Activated T-helper 1 cell treated with anti-CD3 and anti-CD28 coated beads, Interleukin-2, amount 50 U/mL, for 16 hours (primary cell): ENCODE results near the gene C1QTNF8.

ENCODE experiments used
- DNase-seq, 2 donors: peaks; one replicate each; pipeline ENCODE4 v3.0.0-alpha.2; 2020; ENCODE audit warnings: low read depth in 1 of 2, low spot score in 1 of 2

C1QTNF8 gene

GRCh38 chr16:1127971-1128715 is 32.1 kb upstream of the C1QTNF8 start:
- no peak for DNase-seq

- DNase-seq: no peak
These were observed 31.1 kb upstream of the C1QTNF8 start for GRCh38 chr16:1127101-1127500.

- DNase-seq: no peak
These were observed 30.5 kb upstream of the C1QTNF8 start for GRCh38 chr16:1126586-1126985.

GRCh38 chr16:1126044-1126443 is 30.0 kb upstream of the C1QTNF8 start:
- DNase-seq: no peak

GRCh38 chr16:1125471-1125870 is 29.4 kb upstream of the C1QTNF8 start:
- no peak for DNase-seq

- DNase-seq: no peak
These were observed 28.8 kb upstream of the C1QTNF8 start for GRCh38 chr16:1124795-1125194.

GRCh38 chr16:1124291-1124690 is 28.2 kb upstream of the C1QTNF8 start:
- no peak for DNase-seq

GRCh38 chr16:1123525-1124230 is 27.6 kb upstream of the C1QTNF8 start:
- DNase-seq: no peak

- no peak for DNase-seq
These were observed 26.3 kb upstream of the C1QTNF8 start for GRCh38 chr16:1122398-1122765.

- DNase-seq: no peak
These were observed 25.8 kb upstream of the C1QTNF8 start for GRCh38 chr16:1121601-1122397.

- DNase-seq: no peak
These were observed 25.0 kb upstream of the C1QTNF8 start for GRCh38 chr16:1121009-1121408.

- no peak for DNase-seq
These were observed 24.5 kb upstream of the C1QTNF8 start for GRCh38 chr16:1120577-1120941.

- DNase-seq: no peak
These were observed 23.9 kb upstream of the C1QTNF8 start for GRCh38 chr16:1119766-1120576.

- no peak for DNase-seq
These were observed 23.1 kb upstream of the C1QTNF8 start for GRCh38 chr16:1119129-1119528.

- no peak for DNase-seq
These were observed 21.9 kb upstream of the C1QTNF8 start for GRCh38 chr16:1117926-1118325.

- DNase-seq: no peak
These were observed 21.3 kb upstream of the C1QTNF8 start for GRCh38 chr16:1117176-1117900.

GRCh38 chr16:1116693-1117077 is 20.6 kb upstream of the C1QTNF8 start:
- DNase-seq: no peak

GRCh38 chr16:1113889-1114526 is 18.0 kb upstream of the C1QTNF8 start:
- DNase-seq: no peak

GRCh38 chr16:1113489-1113888 is 17.4 kb upstream of the C1QTNF8 start:
- no peak for DNase-seq

GRCh38 chr16:1112506-1113184 is 16.6 kb upstream of the C1QTNF8 start:
- no peak for DNase-seq
